NCI-H1048 (cell line): ENCODE results near the gene LRRC40.
"Not testable (repeated sequence)": the region's sequence is repeated elsewhere in the genome, so short reads cannot be mapped to it uniquely, and the experiment has no call there.

Experiments used
- DNase-seq: peaks from one replicate; lab custom pipeline; 2025; lab: John Stamatoyannopoulos, UW

Gene LRRC40

GRCh38 chr1:70202173-70202758 is 3.1 kb downstream of the LRRC40 start:
- DNase-seq: no peak

DNA sequence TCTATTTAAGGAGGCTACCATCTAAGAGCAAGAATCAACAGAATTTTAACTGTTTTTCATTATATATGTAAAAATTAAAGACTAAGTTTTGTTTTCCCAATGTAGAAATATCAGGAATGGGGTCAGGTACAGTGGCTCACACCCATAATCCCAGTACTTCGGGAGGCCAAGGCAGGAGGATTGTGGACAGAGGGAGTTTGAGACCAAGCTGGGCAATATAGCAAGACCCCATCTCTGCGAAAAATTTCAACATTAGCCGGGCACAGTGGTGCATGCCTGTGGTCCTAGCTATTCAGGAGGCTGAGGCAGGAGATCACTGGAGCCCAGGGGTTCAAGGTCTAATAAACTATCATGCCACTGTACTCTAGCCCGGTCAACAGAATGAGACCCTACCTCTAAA is 5.3 kb downstream of the LRRC40 start:
- no peak for DNase-seq

GRCh38 chr1:70196333-70196732 is 9.0 kb downstream of the LRRC40 start:
- DNase-seq: no peak

DNA sequence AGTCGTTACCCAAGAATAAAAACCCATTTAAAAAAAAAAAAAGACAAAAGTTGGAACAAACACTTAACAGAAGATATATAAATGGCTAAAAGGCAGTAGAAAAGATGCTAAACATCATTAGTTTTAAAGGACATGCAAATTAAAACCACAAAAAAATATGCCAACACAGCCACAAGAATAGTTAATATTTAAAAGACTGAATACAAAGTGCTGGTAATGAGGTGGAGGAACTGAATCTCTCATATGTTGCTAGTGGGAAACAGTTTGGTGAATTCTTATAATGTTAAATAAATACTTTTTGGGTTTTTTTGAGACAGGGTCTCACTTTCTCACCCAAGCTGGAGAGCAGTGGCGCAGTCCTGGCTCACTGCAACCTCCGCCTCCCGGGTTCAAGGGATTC is 10.0 kb downstream of the LRRC40 start:
- DNase-seq: no peak

DNA sequence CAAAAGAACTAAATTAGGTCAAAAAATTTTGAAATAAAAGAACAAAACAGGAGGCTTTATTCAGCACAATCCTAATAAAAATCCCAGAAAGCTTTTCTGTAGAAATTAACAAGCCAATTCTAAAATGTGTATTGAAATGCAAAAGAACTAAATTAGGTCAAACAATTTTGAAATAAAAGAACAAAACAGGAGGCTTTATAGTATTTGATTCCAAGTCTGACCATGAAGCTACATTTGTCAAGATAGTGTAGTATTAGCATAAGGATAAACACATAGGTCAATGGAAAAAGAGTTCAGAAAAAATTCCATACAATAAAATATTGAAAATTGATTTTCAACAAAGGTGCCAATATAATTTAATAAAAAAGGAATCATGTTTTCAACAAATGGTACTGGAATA is 10.8 kb downstream of the LRRC40 start:
- DNase-seq: no peak

DNA sequence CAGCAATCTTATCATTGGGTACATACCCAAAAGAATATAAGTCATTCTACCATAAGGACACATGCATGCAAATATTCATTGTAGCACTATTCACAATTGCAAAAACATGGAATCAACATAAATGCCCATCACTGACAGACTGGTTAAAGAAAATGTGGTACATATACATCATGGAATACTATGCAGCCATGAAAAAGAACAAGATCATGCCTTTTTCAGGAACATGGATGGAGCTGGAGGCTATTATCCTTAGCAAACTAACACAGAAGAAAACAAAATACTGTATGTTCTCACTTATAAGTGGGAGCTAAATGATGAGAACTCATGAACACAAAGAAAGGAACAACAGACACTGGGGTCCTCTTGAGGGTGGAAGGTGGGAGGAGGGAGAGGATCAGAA is 12.9 kb downstream of the LRRC40 start:
- not testable (repeated sequence) for DNase-seq

- DNase-seq: no peak
Observed at GRCh38 chr1:70190180-70190579, 15.2 kb downstream of the LRRC40 start.

DNA sequence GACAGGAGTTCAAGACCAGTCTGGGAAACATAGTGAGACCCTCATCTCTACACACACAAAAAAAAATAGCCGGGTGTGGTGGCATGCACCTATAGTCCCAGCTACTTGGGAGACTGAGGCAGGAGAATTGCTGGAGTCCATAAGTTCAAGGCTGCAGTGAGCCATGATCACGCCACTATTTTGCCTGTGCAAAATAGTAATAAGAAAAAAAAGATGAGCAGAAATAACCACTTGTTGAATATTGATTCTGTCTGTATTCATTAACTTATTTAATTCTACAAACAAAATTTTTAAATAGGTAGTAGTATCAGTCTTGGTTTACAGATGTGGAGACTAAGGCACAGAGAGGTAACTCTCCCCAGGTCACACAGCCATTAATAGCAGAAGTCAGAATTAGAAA is 16.9 kb downstream of the LRRC40 start:
- no peak for DNase-seq

DNA sequence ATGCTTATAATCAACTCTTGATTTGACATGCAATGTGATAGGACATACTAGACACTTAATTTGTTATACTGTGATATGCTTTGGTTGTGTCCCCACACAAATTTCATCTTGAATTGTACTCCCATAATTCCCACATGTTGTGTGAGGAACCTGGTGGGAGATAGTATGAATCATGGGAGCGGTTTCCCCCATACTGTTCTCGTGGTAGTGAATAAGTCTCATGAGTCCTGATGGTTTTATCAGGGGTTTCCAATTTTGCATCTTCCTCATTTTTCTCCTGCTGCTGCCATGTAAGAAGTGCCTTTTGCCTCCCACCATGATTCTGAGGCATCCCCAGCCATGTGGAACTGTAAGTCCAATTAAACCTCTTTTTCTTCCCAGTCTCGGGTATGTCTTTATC is 20.2 kb downstream of the LRRC40 start:
- DNase-seq: not testable (repeated sequence)

- no peak for DNase-seq
Observed at GRCh38 chr1:70171512-70171911, 33.9 kb downstream of the LRRC40 start.

DNA sequence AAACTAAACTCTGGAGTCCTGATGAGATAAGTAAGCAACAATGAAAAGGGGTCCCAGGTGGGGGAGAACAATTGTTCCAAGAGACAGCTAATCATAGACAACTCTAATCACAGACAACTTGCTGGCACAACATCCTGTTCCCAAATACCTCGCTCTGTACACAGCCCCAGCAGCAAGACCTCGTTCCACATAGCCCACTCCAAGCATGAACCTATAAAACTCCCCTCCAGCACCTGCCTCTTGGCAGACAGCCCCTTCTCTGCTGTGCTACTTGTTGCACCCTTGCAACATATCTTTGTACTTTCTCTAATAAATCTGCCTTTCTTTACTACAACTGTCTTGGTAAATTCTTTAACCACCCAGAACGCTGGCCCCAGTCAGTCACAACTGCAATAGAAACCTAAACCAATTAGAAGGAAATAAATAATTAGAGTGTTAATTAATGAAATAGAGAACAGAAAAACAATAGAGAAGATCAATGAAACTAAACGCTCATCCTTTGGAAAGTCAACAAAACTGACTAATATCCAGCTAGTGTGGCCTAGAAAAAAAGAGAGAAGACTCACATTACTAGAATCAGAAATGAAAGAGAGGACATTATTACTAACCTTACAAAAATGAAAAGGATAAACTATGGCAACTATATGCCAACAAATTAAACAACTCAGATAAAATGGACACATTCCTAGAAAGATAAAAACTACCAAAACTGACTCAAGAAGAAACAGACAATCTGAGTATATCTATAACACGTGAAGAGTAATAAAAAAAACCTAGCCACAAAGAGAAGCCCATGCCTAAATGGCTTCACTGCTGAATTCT is 36.1 kb downstream of the LRRC40 start:
- no peak for DNase-seq

DNA sequence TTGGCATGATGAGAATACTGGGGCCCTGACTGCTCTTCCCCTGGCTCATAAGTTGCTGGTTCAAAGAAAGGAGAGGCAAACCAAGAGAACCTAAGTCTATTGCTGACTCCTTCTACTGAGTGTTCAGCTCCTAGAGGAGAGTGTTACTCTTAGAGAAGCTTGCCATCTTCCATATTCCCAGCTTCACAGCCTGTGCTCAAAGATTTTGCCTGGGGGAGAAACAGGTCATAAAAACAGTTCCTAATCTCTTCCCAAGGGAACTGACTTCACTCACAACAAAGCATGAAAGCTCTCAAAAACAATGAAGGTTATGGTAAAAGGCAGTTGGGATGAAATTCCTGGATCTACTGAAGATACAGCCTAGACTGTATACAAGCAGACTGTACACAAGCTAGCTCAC is 37.1 kb downstream of the LRRC40 start:
- DNase-seq: no peak

DNA sequence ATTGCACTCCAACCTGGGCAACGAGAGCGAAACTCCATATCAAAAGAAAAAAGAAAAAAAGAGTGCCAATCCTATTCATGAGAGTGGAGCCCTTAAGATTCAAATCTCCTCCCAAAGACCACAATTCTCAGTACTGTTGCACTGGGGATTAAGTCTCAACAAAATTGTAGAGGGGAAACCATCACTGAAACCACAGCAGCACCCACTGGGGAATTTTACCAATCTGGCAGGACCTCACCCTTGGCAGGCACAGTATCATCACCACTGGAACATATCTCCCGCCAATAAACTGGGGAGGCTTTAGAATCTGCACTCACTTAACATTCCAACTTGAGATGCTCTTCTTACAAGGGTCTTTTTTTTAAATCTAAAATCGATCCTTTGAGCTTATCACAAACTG is 41.0 kb downstream of the LRRC40 start:
- no peak for DNase-seq

GRCh38 chr1:70156529-70157120 is 48.8 kb downstream of the LRRC40 start:
- no peak for DNase-seq

DNA sequence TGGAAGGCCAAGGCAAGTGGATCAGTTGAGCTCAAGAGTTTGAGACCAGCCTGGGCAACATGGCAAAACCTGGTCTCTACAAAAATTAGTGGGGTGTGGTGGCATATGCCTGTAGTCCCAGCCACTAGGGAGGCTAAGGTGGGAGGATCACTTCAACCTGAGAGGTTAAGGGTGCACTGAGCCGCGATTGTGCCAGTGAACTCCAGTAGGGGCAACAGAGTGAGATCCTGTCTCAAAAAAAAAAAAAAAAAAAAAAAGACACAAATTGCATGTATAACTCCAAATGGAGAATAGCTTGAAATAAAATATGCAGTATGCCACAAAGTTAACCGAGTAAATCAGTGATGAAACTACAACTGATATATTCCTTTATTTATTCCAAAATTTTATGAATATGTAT is 51.6 kb downstream of the LRRC40 start:
- no peak for DNase-seq

DNA sequence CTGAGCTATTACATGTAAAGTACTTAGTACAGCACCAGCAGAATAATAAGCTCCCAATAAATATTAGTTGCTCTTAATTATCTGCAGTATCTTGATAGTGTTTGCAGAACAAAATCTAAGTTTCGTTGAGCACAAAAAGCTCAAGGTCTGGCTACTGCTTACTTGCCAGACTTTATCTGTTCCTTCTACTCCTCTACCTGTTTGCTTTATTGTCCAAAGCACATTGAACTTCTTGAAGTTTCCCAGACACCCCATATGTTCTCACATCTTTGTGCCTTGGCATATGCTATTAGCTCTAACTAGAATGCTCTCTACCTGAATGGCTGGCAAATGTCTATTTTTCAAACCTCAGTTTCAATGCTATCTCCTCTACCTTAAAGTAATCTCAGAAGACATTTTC is 54.9 kb downstream of the LRRC40 start:
- no peak for DNase-seq

- DNase-seq: no peak
Observed at GRCh38 chr1:70146488-70146887, 58.9 kb downstream of the LRRC40 start.

DNA sequence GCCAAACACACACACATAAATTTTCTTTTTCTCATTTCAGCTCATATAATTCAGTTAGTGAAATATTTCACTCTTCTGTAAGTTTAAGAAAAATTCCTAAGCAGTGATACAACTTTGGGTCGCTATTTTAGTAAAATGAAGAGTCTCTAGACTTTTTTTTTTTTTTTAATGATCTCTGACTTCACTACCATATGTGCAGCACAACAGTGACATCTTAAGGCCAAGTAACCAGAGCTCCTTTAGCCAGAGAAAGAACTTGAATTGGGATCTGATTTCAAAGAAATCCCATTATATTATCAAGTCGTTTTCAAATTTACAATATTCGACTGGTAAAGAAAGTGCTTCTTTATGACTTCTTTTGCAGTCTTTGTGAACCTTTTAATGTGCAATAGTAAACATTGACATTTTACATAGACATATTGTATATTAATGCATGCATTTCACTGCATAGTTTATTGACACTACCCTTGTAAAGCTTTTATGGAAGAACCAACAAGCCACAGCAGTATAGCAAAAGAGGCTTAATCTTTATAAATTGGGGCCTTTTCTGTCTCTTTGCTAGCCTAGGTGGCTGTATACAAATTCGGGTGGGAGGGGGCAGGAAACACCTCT is 62.2 kb downstream of the LRRC40 start:
- no peak for DNase-seq

DNA sequence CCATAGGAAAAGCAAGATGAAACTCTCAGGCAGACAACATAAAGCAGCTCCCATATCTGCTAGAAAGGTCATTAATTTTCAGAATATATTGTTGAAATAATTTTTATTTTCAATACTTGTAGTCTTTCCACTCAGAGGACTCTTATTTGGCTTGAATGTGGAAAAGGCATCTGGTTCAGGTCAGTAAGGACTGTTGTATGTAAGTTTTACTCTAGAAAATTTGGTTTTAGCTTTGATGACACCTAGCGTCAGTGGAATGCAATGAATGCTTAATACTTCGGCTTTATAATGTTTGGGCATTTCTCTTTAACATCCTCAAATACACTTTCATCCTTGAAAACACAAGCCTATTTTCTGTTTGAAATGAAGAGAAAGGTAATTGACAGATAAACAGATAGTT is 63.3 kb downstream of the LRRC40 start:
- DNase-seq: no peak

- DNase-seq: no peak
Observed at GRCh38 chr1:70140894-70141293, 64.5 kb downstream of the LRRC40 start.

DNA sequence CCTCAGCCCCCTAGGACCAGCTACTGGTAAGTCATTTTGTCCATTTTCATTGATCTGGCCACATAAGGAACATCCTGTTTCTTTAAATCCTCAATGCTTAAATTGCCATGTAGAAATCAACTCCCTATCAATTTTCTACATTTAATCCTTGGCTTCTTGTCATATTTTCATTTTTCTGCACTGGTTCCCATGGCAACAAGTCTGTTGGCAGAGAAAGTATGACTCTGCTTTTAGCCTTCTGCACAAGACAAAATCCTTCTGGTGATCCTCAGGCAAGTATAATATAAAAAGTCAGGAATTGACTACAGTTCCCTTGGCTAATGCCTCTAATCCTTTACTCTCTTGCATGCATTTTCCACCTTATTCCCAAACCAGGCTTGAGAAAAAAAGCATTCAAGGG is 65.0 kb downstream of the LRRC40 start:
- no peak for DNase-seq

GRCh38 chr1:70134148-70134547 is 71.2 kb downstream of the LRRC40 start:
- no peak for DNase-seq

DNA sequence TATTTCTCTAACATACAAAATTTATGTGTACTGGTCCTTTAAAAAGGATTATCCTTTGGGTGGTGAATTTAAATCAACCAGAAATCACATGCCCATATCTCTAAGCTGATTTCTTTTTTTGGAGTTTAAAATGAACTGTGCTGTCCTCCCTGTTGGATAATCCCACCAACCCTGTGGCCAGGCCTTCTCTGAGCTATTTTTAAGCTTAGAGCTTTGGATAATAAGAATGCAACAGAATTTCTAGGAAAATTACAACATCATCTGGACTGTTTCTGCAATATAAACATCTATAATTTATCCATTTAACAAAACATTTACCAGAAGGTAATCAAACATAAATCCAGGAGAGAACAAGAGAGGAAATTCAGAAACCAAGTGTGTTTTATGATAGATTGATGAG is 88.3 kb downstream of the LRRC40 start:
- no peak for DNase-seq
